Heart left ventricle (tissue), 16 donors: ENCODE measurements around the gene ARHGAP45. TPM values are rescaled to one million over a fixed set of nuclear protein-coding genes. Genes with fewer than 3 reads are reported as not detected.

Experiments used
- ATAC-seq, 4 donors: fragments of 200-7000 bp; cut with Tn5 transposase; one replicate each; pipeline ENCODE4 v1.9.1; 2020 to 2022; ENCODE audit warnings: moderate library complexity in 4 of 4, mild to moderate bottlenecking in 3 of 4, moderate number of reproducible peaks in 1 of 4
- DNase-seq, 5 donors: peaks; one replicate each; pipeline ENCODE4 v3.0.0-alpha.2; 2020
- H3K27ac ChIP-seq, 12 donors: fragments of 200-600 bp; sonication (generic) in 4 of 12; one replicate each; pipeline versions ENCODE4 v1.5.0 to v1.8.0; 2016 to 2022; ENCODE audit warnings: mild to moderate bottlenecking in 2 of 12
- H3K27me3 ChIP-seq, 9 donors: fragments of 200-600 bp; sonication (generic) in 2 of 9; one replicate each; pipeline versions ENCODE4 v1.5.1 to v1.8.0; 2016 to 2022; ENCODE audit warnings: mild to moderate bottlenecking in 3 of 9
- H3K36me3 ChIP-seq, 9 donors: fragments of 200-600 bp; sonication (generic) in 2 of 9; one replicate each; pipeline versions ENCODE4 v1.5.0 to v1.8.0; 2018 to 2022; ENCODE audit warnings: mild to moderate bottlenecking in 2 of 9
- H3K4me1 ChIP-seq, 12 donors: fragments of 200-600 bp; sonication (generic) in 4 of 12; one replicate each; pipeline versions ENCODE4 v1.5.0 to v1.8.0; 2016 to 2022; ENCODE audit warnings: mild to moderate bottlenecking in 3 of 12
- H3K4me3 ChIP-seq, 12 donors: fragments of 200-600 bp; sonication (generic) in 4 of 12; one replicate each; pipeline versions ENCODE4 v1.5.0 to v1.8.0; 2017 to 2022; ENCODE audit warnings: mild to moderate bottlenecking in 9 of 12, moderate library complexity in 4 of 12
- H3K9me3 ChIP-seq, 12 donors: fragments of 200-600 bp; sonication (generic) in 4 of 12; one replicate each; pipeline versions ENCODE4 v1.5.0 to v1.8.0; 2016 to 2022; ENCODE audit warnings: mild to moderate bottlenecking in 1 of 12
- POLR2A ChIP-seq, 2 donors: fragments of 450-650 bp; IDR thresholded peaks; one replicate each; pipeline ENCODE4 v1.6.1; 2017; ENCODE audit warnings: antibody characterized with exemption in 2 of 2, mild to moderate bottlenecking in 2 of 2, moderate library complexity in 2 of 2
- WGBS, 4 donors: extraction: QIAGEN DNeasy Blood & Tissue Kit in 2 of 4; methylation state at CpG; one replicate each; pipeline versions ENCODE4 v1.1.5 to v1.1.7; 2013 to 2018; 5-methylcytosine and 5-hydroxymethylcytosine counted together
- intact Hi-C, 10 donors: fragments of 100-400 bp; cut with DNase I; formaldehyde crosslinking; loops; one replicate each; pipeline versions ENCODE4 v1.11.1 to v1.14.2; 2022
- polyA plus RNA-seq, 2 donors: library from polyadenylated mRNA; stranded (reverse); fragments of 200-250 nt; gene quantifications; one replicate each; pipeline ENCODE4 v1.2.3, GENCODE V29; 2013
- total RNA-seq, 9 donors: library from RNA; depleted of rRNA in 2 of 9; stranded (reverse); fragments of >200 nt in 2 of 9; fragmentation: NEBNext Ultra II Directional in 3 of 9; extraction: Animal tissue kit (Norgen Biotek cat#: 25700) in 3 of 9; gene quantifications; one replicate each; pipeline versions ENCODE4 v1.1.0 to v1.2.4, GENCODE V29; 2016 to 2023
- TF ChIP-seq, protein P1 (sequence below), 12 donors: fragments of 200-600 bp; sonication (generic) in 4 of 12; IDR thresholded peaks; one replicate each; pipeline versions ENCODE4 v1.5.0 to v1.8.0; 2018 to 2022; ENCODE audit warnings: antibody characterized with exemption in 12 of 12, mild to moderate bottlenecking in 5 of 12
- donor health status: ischemic (EF 13 %, LVEDD 7.1; RV severe dilation, severe dysfunction).
- donor health status: healthy with polysubstance abuse.
- donor health status: DM: no; HTN: yes; CAD: no.
- donor health status: DM: no; HTN: no; CAD: no.
- donor health status: ischemic (EF 25% LVEDD 6.9; RV normal size, moderate dysfunction).
- donor health status: ischemic (EF 25% LVEDD 5.7; RV mildly dilated, moderate dysfunction).
- donor health status: healthy.
- donor health status: DM: yes; HTN: yes; CAD: no.
- donor health status: ischemic (EF 35%, LVEDD 5.7; RV mildly dilated, moderate dysfunction).
- donor health status: nonischemic (EF 11% LVEDD 7.7; RV severe dilation, severe dysfunction).
- donor health status: DM: yes; HTN: yes; CAD: no.
- donor health status: PGD.
- donor health status: ischemic (EF 29% LVEDD 5.4; RV normal size, mild dysfunction).
- donor health status: nonischemic (EF 23%, LVEDD 6.1; RV moderate dilation, normal function).

ARHGAP45 gene
- total and polyA plus RNA-seq, 11 donors = 1.6 to 38.2 (median 4.7) TPM

DNA sequence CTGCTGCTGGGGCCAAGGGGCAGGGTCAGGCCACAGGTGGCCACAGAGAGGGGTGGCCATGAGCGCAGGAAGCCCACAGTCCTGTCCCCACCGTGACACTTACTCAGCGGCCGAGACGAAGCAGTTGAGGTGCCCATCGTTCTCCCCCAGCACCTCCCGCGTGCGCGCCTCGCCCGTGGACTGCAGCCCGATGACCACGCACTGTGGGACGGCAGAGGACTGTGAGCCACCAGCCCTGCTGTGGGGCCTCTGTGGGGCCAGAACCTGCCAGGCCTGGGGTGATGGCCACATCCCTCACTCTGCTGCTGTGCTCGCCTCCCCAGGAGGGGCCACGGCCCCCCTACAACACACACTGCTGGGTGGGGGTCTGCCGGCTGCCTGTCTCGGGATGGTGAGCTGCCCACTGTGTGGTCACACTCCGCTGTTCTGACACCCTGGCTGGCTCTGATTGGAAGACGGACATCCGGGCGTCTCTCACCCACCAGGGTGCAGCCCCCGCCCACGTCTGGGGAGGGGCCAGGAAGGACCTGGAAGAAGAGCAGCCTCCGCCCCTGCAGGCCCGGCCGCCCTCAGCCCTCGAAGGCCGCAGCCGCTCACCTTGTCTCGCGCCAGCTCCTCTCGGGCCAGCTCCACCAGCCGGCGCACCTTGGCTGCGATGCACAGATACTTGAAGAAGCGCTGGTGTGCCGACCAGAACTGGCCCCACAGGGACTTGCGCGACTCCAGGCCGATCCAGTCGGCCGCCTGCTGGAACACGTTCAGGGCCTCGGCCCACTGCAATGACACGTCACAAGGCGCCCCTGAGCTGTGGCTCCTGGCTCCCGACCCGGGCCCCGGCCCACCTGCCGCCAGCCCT lies 50.0 kb downstream of the ARHGAP45 start:
- intact Hi-C loops = loop anchor here in 1 of 10 donors (5.0 kb wide), 1 partner anchor 55 kb away; the partner anchor contains the start of gene SBNO2
- H3K4me1 ChIP-seq = peaks cover 5 to 23% (median 16%) of the 10 kb centered on the region in 12 donors
- 91 to 95% (median 93%) methylated on average over 36 to 52 of the region's 52 CpGs for WGBS, 4 donors

DNA sequence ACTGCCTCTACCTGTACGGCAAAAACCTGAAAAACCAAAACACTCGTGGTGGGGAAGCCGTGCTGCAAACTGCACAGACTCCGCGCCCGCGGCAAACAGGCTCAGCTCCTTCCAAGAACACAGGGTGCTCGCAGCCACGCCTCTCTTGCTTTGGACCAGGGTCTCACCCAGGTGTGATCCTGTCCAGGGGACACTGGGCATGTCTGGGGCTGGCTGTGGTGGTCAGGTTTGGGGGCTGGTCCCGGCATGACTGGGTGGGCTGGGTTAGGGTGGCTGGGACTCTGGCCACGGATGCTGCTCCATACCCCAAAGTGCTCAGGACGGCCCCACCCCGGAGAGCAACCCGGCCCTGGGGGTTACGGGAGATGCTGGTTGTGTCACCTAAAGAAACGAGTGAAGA lies 50.7 kb downstream of the ARHGAP45 start:
- WGBS, 4 donors = 94 to 97% (median 95%) methylated on average over 10 to 16 of the region's 16 CpGs
- ATAC-seq = no peak
- TF ChIP-seq, protein P1, sequence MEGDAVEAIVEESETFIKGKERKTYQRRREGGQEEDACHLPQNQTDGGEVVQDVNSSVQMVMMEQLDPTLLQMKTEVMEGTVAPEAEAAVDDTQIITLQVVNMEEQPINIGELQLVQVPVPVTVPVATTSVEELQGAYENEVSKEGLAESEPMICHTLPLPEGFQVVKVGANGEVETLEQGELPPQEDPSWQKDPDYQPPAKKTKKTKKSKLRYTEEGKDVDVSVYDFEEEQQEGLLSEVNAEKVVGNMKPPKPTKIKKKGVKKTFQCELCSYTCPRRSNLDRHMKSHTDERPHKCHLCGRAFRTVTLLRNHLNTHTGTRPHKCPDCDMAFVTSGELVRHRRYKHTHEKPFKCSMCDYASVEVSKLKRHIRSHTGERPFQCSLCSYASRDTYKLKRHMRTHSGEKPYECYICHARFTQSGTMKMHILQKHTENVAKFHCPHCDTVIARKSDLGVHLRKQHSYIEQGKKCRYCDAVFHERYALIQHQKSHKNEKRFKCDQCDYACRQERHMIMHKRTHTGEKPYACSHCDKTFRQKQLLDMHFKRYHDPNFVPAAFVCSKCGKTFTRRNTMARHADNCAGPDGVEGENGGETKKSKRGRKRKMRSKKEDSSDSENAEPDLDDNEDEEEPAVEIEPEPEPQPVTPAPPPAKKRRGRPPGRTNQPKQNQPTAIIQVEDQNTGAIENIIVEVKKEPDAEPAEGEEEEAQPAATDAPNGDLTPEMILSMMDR (IDR thresholded peaks at IDR 0.05) = no peak
- no peak for TF ChIP-seq POLR2A (IDR thresholded peaks at IDR 0.05)
- Histone ChIP-seq H3K27ac (no peak overlapping the region), H3K36me3 (peaks cover 2 to 100% (median 82%) of the 10 kb centered on the region in 9 donors), H3K4me3 (no peak overlapping the region), H3K27me3 (no peaks in the 10 kb centered on the region), H3K9me3 (no peaks in the 10 kb centered on the region), H3K4me1 (peaks cover 5 to 21% (median 13%) of the 10 kb centered on the region in 12 donors)
- DNase-seq = no peak
- intact Hi-C loops = loop anchor here in 1 of 10 donors (5.0 kb wide), 1 partner anchor 55 kb away; the partner anchor contains the start of gene SBNO2

More for the DNA sequence above, 50.0 kb downstream of the ARHGAP45 start:
- DNase-seq = no peak
- TF ChIP-seq, protein P1 (IDR thresholded peaks at IDR 0.05) = no peak
- no peak for TF ChIP-seq POLR2A (IDR thresholded peaks at IDR 0.05)
- H3K27ac ChIP-seq = no peak overlapping the region
- H3K4me3 ChIP-seq = no peak overlapping the region
- peaks cover 2 to 100% (median 77%) of the 10 kb centered on the region in 9 donors for H3K36me3 ChIP-seq
- H3K27me3 ChIP-seq = no peaks in the 10 kb centered on the region
- no peaks in the 10 kb centered on the region for H3K9me3 ChIP-seq
- no peak for ATAC-seq

DNA sequence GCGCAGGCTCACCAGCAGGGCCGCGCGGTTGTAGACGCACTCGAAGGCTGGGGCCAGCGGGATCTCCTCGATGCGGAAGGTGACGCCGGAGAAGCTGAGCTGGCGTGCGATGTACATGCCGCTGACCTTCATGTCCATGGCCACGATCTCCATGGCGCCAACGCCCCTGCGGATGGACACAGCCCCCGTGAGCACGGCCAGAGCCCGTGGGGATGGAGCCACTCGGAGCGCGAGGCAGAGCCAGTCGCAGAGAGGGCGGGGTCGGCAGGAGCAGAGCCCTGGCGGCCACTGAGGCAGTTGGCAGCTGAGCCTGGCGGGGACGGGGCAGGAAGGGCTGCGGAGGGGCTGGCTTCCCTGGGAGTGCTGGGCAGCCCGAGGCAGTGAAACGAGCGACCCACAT lies 52.0 kb downstream of the ARHGAP45 start:
- no peak for ATAC-seq
- 93 to 96% (median 94%) methylated on average over 31 to 34 of the region's 34 CpGs for WGBS, 4 donors
- H3K36me3 ChIP-seq = peaks cover 4 to 100% (median 93%) of the 10 kb centered on the region in 9 donors
- no peak overlapping the region for H3K27ac ChIP-seq
- H3K4me1 ChIP-seq = peaks cover 0 to 8% (median under 1%) of the 10 kb centered on the region in 12 donors
- H3K27me3 ChIP-seq = no peaks in the 10 kb centered on the region
- intact Hi-C loops = loop anchor here in 1 of 10 donors (5.0 kb wide), 1 partner anchor 53 kb away; the partner anchor contains the start of gene SBNO2
- DNase-seq = no peak
- no peaks in the 10 kb centered on the region for H3K9me3 ChIP-seq
- no peak for TF ChIP-seq POLR2A (IDR thresholded peaks at IDR 0.05)
- TF ChIP-seq, protein P1 (IDR thresholded peaks at IDR 0.05) = no peak
- no peak overlapping the region for H3K4me3 ChIP-seq
